Adrenal gland (tissue), 5 donors: ENCODE data around the gene ARAP1.

Experiments used
- CTCF ChIP-seq, 6 experiments: fragments of 450-650 bp in 4 of 6; fragments of 200-600 bp in 2 of 6; sonication (generic) in 1 of 6; IDR thresholded peaks; 1 replicate in 5 of 6; 2 replicates in 1 of 6; pipeline versions ENCODE4 v1.5.1 to v1.8.0; 2016 to 2021; ENCODE audit warnings: antibody characterized with exemption in 6 of 6, mild to moderate bottlenecking in 2 of 6, moderate library complexity in 1 of 6
- POLR2A ChIP-seq, 2 donors: fragments of 450-650 bp; IDR thresholded peaks; one replicate each; pipeline ENCODE4 v1.6.1; 2017; ENCODE audit warnings: antibody characterized with exemption in 2 of 2, mild to moderate bottlenecking in 2 of 2, moderate library complexity in 1 of 2
- donor health status: DM: no; HTN: no; CAD: no.

GRCh38 chr11:72784662-72785061, 32.5 kb upstream of the ARAP1 start:
- TF ChIP-seq CTCF (IDR thresholded peaks at IDR 0.05) (no peak), POLR2A (IDR thresholded peaks at IDR 0.05) (no peak)
